Osteocyte (in vitro differentiated cells): ENCODE data around the gene EPHB2. TPM values are rescaled to one million over a fixed set of nuclear protein-coding genes. Genes with fewer than 3 reads are reported as not detected.

Experiments
- DNase-seq: peaks from one replicate; pipeline ENCODE4 v3.0.0; 2021; ENCODE audit warnings: mixed read lengths; ENCODE audit not compliant: unreplicated experiment; ENCODE audit errors: extremely low spot score
- H3K27ac Mint-ChIP-seq: one replicate; pipeline ENCODE4 v1.8.0; 2021; ENCODE audit warnings: mild to moderate bottlenecking, mixed read lengths; ENCODE audit not compliant: unreplicated experiment
- H3K27me3 Mint-ChIP-seq: one replicate; pipeline ENCODE4 v1.8.0; 2021; ENCODE audit warnings: mixed read lengths; ENCODE audit not compliant: unreplicated experiment
- H3K36me3 Mint-ChIP-seq: one replicate; pipeline ENCODE4 v1.8.0; 2021; ENCODE audit warnings: mixed read lengths; ENCODE audit not compliant: unreplicated experiment
- H3K4me1 Mint-ChIP-seq: one replicate; pipeline ENCODE4 v1.8.0; 2021; ENCODE audit warnings: mixed read lengths; ENCODE audit not compliant: unreplicated experiment
- H3K4me3 Mint-ChIP-seq: one replicate; pipeline ENCODE4 v1.8.0; 2021; ENCODE audit warnings: mild to moderate bottlenecking, moderate library complexity, mixed read lengths; ENCODE audit not compliant: unreplicated experiment
- H3K9me3 Mint-ChIP-seq: one replicate; pipeline ENCODE4 v1.8.0; 2021; ENCODE audit warnings: mixed read lengths; ENCODE audit not compliant: unreplicated experiment
- CTCF ChIP-seq: fragments of 200-600 bp; sonication (generic); IDR thresholded peaks from 2 replicates; pipeline ENCODE4 v1.5.0; 2021; ENCODE audit warnings: antibody characterized with exemption, mild to moderate bottlenecking, moderate library complexity
- total RNA-seq: library from RNA; stranded (reverse); gene quantifications from 2 replicates; pipeline ENCODE4 v1.2.1, GENCODE V29; 2021

Gene EPHB2
- total RNA-seq, 1 donor from 2014 or later = 32.5 TPM

GRCh38 chr1:22854688-22855565, 144.3 kb downstream of the EPHB2 start:
- peaks cover 19% of the 10 kb centered on the region for H3K4me1 Mint-ChIP-seq
- TF ChIP-seq CTCF = no peak
- H3K27ac Mint-ChIP-seq = no peak overlapping the region
- no peaks in the 10 kb centered on the region for H3K9me3 Mint-ChIP-seq
- no peak for DNase-seq
- H3K27me3 Mint-ChIP-seq = no peaks in the 10 kb centered on the region
- H3K4me3 Mint-ChIP-seq = no peak overlapping the region
- no peaks in the 10 kb centered on the region for H3K36me3 Mint-ChIP-seq

- Mint-ChIP-seq H3K27ac (no peak overlapping the region), H3K4me1 (peaks cover 9% of the 10 kb centered on the region)
These were observed 145.3 kb downstream of the EPHB2 start for GRCh38 chr1:22855668-22856606.

GRCh38 chr1:22857661-22858060, 147.0 kb downstream of the EPHB2 start:
- Mint-ChIP-seq H3K27ac (no peak overlapping the region), H3K36me3 (no peaks in the 10 kb centered on the region), H3K4me3 (no peak overlapping the region), H3K9me3 (no peaks in the 10 kb centered on the region), H3K4me1 (no peaks in the 10 kb centered on the region), H3K27me3 (no peaks in the 10 kb centered on the region)
- TF ChIP-seq CTCF = no peak
- DNase-seq = no peak

More at GRCh38 chr1:22855668-22856606, 145.3 kb downstream of the EPHB2 start:
- Mint-ChIP-seq H3K4me3 (no peak overlapping the region), H3K9me3 (no peaks in the 10 kb centered on the region), H3K36me3 (no peaks in the 10 kb centered on the region), H3K27me3 (no peaks in the 10 kb centered on the region)
- no peak for DNase-seq
- TF ChIP-seq CTCF = no peak

GRCh38 chr1:22860414-22860800, 149.8 kb downstream of the EPHB2 start:
- Mint-ChIP-seq H3K27ac (no peak overlapping the region), H3K9me3 (no peaks in the 10 kb centered on the region), H3K36me3 (peaks cover 9% of the 10 kb centered on the region), H3K4me3 (no peak overlapping the region), H3K27me3 (no peaks in the 10 kb centered on the region), H3K4me1 (no peaks in the 10 kb centered on the region)
- no peak for TF ChIP-seq CTCF
- no peak for DNase-seq
